H1 (cell line): ENCODE results near the gene TPSD1. TPM values are rescaled to one million over a fixed set of nuclear protein-coding genes. Genes with fewer than 3 reads are reported as not detected.

Source experiments
- CTCF ChIA-PET: fragments of 300-600 bp; sonication (Branson Sonifier 250); formaldehyde crosslinking; loops from one replicate; lab custom pipeline; 2021; ENCODE audit not compliant: partially characterized antibody; lab: Charles Lee
- POLR2A ChIA-PET: fragments of 300-600 bp; sonication (Branson Sonifier 250); formaldehyde crosslinking; loops from one replicate; lab custom pipeline; 2021; ENCODE audit warnings: inconsistent platforms; ENCODE audit not compliant: partially characterized antibody; lab: Charles Lee
- DNase-seq, 2 experiments: peaks; one replicate each; pipeline versions ENCODE4 v3.0.0 to v3.0.0-alpha.2; 2010 to 2022; ENCODE audit warnings: low spot score in 2 of 2, low read depth in 1 of 2, mixed read lengths in 1 of 2
- FAIRE-seq: peaks from 2 replicates; lab custom pipeline; 2011; peaks lifted over from hg19 to GRCh38; lab: Jason Lieb, UNC
- H2AFZ ChIP-seq: 2 replicates; pipeline ENCODE4 v1.8.1; 2012; ENCODE audit warnings: low read length, inconsistent platforms
- H2AK5ac ChIP-seq: 2 replicates; pipeline ENCODE4 v1.6.1; 2013; ENCODE audit warnings: low read depth, low read length
- H2BK120ac ChIP-seq: replicated peaks from 2 replicates; pipeline ENCODE3; 2013; ENCODE audit warnings: low read depth, low read length, inconsistent platforms
- H2BK12ac ChIP-seq: 2 replicates; pipeline ENCODE4 v1.6.1; 2013; ENCODE audit warnings: low read depth, low read length
- H2BK15ac ChIP-seq: 2 replicates; pipeline ENCODE4 v1.6.1; 2013; ENCODE audit warnings: low read length
- H2BK20ac ChIP-seq: 2 replicates; pipeline ENCODE4 v1.6.1; 2013; ENCODE audit warnings: low read length
- H2BK5ac ChIP-seq: 2 replicates; pipeline ENCODE4 v1.6.1; 2013; ENCODE audit warnings: low read depth, low read length
- H3K14ac ChIP-seq: 2 replicates; pipeline ENCODE4 v1.6.1; 2013; ENCODE audit warnings: inconsistent platforms; ENCODE audit not compliant: insufficient read length
- H3K18ac ChIP-seq: 2 replicates; pipeline ENCODE4 v1.6.1; 2013; ENCODE audit warnings: low read length; ENCODE audit errors: extremely low read depth
- H3K23ac ChIP-seq: 2 replicates; pipeline ENCODE4 v1.6.1; 2013; ENCODE audit warnings: inconsistent platforms; ENCODE audit not compliant: insufficient read length
- H3K23me2 ChIP-seq: 2 replicates; pipeline ENCODE4 v1.6.1; 2013; ENCODE audit warnings: low read depth, low read length
- H3K27ac ChIP-seq: 2 replicates; pipeline ENCODE4 v1.6.1; 2011; ENCODE audit warnings: low read depth, low read length, inconsistent platforms
- H3K27me3 ChIP-seq, 4 experiments: replicated peaks in 1 of 4; 1 replicate in 1 of 4; 2 replicates in 3 of 4; pipeline versions ENCODE4 v1.6.1 to v1.8.1; 2011 to 2013; ENCODE audit warnings: low read length in 3 of 4, mild to moderate bottlenecking in 3 of 4, inconsistent platforms in 2 of 4, mixed read lengths in 2 of 4, moderate library complexity in 1 of 4; ENCODE audit not compliant: control insufficient read depth in 3 of 4, insufficient read depth in 3 of 4; ENCODE audit errors: extremely low read depth in 1 of 4
- H3K36me3 ChIP-seq, 4 experiments: 2 replicates each; pipeline versions ENCODE4 v1.6.1 to v1.8.1; 2011 to 2013; ENCODE audit warnings: mild to moderate bottlenecking in 4 of 4, low read length in 3 of 4, moderate library complexity in 2 of 4, control low read depth in 1 of 4, inconsistent platforms in 1 of 4; ENCODE audit not compliant: insufficient read depth in 4 of 4, control insufficient read depth in 2 of 4
- H3K4ac ChIP-seq: replicated peaks from 2 replicates; pipeline ENCODE3; 2013; ENCODE audit warnings: low read length, low read depth, mixed read lengths, inconsistent platforms; ENCODE audit not compliant: insufficient read length
- H3K4me1 ChIP-seq, 4 experiments: replicated peaks in 1 of 4; 1 replicate in 1 of 4; 2 replicates in 3 of 4; pipeline versions ENCODE4 v1.6.1 to v1.8.1; 2011 to 2013; ENCODE audit warnings: low read length in 3 of 4, inconsistent platforms in 2 of 4, mixed read lengths in 1 of 4; ENCODE audit not compliant: insufficient read depth in 4 of 4, control insufficient read depth in 3 of 4
- H3K4me2 ChIP-seq, 2 experiments: 2 replicates each; pipeline versions ENCODE4 v1.6.1 to v1.8.1; 2011 to 2013; ENCODE audit warnings: low read depth in 2 of 2, low read length in 2 of 2, control low read depth in 1 of 2, inconsistent platforms in 1 of 2, mild to moderate bottlenecking in 1 of 2; ENCODE audit not compliant: insufficient read depth in 1 of 2
- H3K4me3 ChIP-seq, 4 experiments: fragments of 200-600, 300-600 bp in 1 of 4; sonication (generic), shearing (Covaris generic), sonication (Bioruptor Twin) in 1 of 4; 2 replicates each; pipeline versions ENCODE4 v1.5.1 to v1.8.1; 2011 to 2016; ENCODE audit warnings: low read length in 4 of 4, low read depth in 3 of 4, control low read depth in 2 of 4, inconsistent platforms in 2 of 4, mild to moderate bottlenecking in 2 of 4, mixed read lengths in 1 of 4, moderate library complexity in 1 of 4; ENCODE audit not compliant: insufficient read depth in 2 of 4; ENCODE audit errors: extremely low read depth in 1 of 4
- H3K56ac ChIP-seq: replicated peaks from 2 replicates; pipeline ENCODE3; 2013; ENCODE audit warnings: low read depth, mild to moderate bottlenecking, mixed read lengths, low read length, inconsistent platforms; ENCODE audit not compliant: insufficient read length
- H3K79me1 ChIP-seq: 2 replicates; pipeline ENCODE4 v1.6.1; 2013; ENCODE audit warnings: low read depth, low read length, control low read depth
- H3K79me2 ChIP-seq, 2 experiments: 2 replicates each; pipeline versions ENCODE4 v1.6.1 to v1.8.1; 2012 to 2013; ENCODE audit warnings: low read length in 2 of 2, mild to moderate bottlenecking in 2 of 2, inconsistent platforms in 1 of 2; ENCODE audit not compliant: insufficient read depth in 2 of 2, control insufficient read depth in 1 of 2
- H3K9ac ChIP-seq, 4 experiments: replicated peaks in 1 of 4; 1 replicate in 1 of 4; 2 replicates in 3 of 4; pipeline versions ENCODE4 v1.6.1 to v1.8.1; 2011 to 2013; ENCODE audit warnings: low read depth in 3 of 4, low read length in 3 of 4, control low read depth in 2 of 4, mild to moderate bottlenecking in 2 of 4, moderate library complexity in 2 of 4, inconsistent platforms in 1 of 4; ENCODE audit errors: extremely low read depth in 1 of 4
- H3K9me3 ChIP-seq, 2 experiments: 2 replicates each; pipeline versions ENCODE4 v1.6.1 to v1.8.1; 2012 to 2013; ENCODE audit warnings: mild to moderate bottlenecking in 2 of 2, moderate library complexity in 2 of 2, control low read depth in 1 of 2, inconsistent platforms in 1 of 2, low read depth in 1 of 2, low read length in 1 of 2, mixed read lengths in 1 of 2; ENCODE audit not compliant: insufficient read depth in 2 of 2
- H4K20me1 ChIP-seq, 2 experiments: replicated peaks in 1 of 2; 2 replicates each; pipeline versions ENCODE3 to v1.8.1; 2011 to 2013; ENCODE audit warnings: inconsistent platforms in 2 of 2, low read length in 2 of 2, mild to moderate bottlenecking in 1 of 2; ENCODE audit not compliant: insufficient read depth in 2 of 2, control insufficient read depth in 1 of 2
- H4K5ac ChIP-seq: 2 replicates; pipeline ENCODE4 v1.6.1; 2013; ENCODE audit warnings: low read length, low read depth, mixed read lengths, inconsistent platforms; ENCODE audit not compliant: insufficient read length
- H4K8ac ChIP-seq: 2 replicates; pipeline ENCODE4 v1.8.0; 2013; ENCODE audit warnings: mild to moderate bottlenecking, moderate library complexity, low read length, inconsistent platforms; ENCODE audit not compliant: insufficient read depth; ENCODE audit errors: extremely low read depth
- H4K91ac ChIP-seq: replicated peaks from 2 replicates; pipeline ENCODE3; 2013; ENCODE audit warnings: low read length, mixed read lengths, inconsistent platforms; ENCODE audit not compliant: insufficient read length
- ASH2L ChIP-seq: fragments of 200-600, 300-600 bp; sonication (generic); IDR thresholded peaks from one replicate; pipeline ENCODE4 v1.7.1; 2017; ENCODE audit warnings: low read length
- CBX8 ChIP-seq: fragments of 300-800, 300-1000 bp; sonication (generic); IDR thresholded peaks from 2 replicates; pipeline ENCODE4 v1.7.1; 2016; ENCODE audit warnings: low read depth, low read length, borderline replicate concordance
- CEBPB ChIP-seq: IDR thresholded peaks from 2 replicates; pipeline ENCODE4 v1.6.1; 2012; ENCODE audit warnings: low read depth, low read length
- EGR1 ChIP-seq: IDR thresholded peaks from 2 replicates; pipeline ENCODE4 v1.6.1; 2011; ENCODE audit warnings: low read depth, low read length, borderline replicate concordance
- TCF12 ChIP-seq: IDR thresholded peaks from 2 replicates; pipeline ENCODE4 v1.6.1; 2011; ENCODE audit warnings: low read depth, mild to moderate bottlenecking, low read length
- WGBS, 2 experiments: shearing (Covaris generic) in 1 of 2; methylation state at CpG; one replicate each; pipeline versions ENCODE4 v1.1.6 to v1.1.7; 2013 to 2015; ENCODE audit warnings: low lambda C conversion rate in 2 of 2, mixed read lengths in 2 of 2, inconsistent platforms in 1 of 2, low coverage in 1 of 2, missing lambda C conversion rate in 1 of 2; ENCODE audit not compliant: insufficient replicate concordance in 2 of 2, insufficient coverage in 1 of 2, insufficient read length in 1 of 2; ENCODE audit errors: extremely low coverage in 1 of 2, missing lambda C conversion rate in 1 of 2; 5-methylcytosine and 5-hydroxymethylcytosine counted together
- polyA plus RNA-seq, 7 experiments: library from polyadenylated mRNA; depleted of rRNA in 3 of 7; stranded (reverse) in 5 of 7; unstranded in 2 of 7; fragments of >200 nt in 5 of 7; fragments of 200-250 nt in 2 of 7; gene quantifications; 1 replicate in 5 of 7; 2 replicates in 1 of 7; 4 replicates in 1 of 7; pipeline versions ENCODE4 v1.2.1 to v1.2.3, GENCODE V29; 2011 to 2013; ENCODE audit warnings: missing spikeins in 2 of 7, mixed read lengths in 2 of 7
- total RNA-seq: library from RNA; stranded (reverse); fragmentation: NEBNext Ultra II Directional; extraction: Animal tissue kit (Norgen Biotek cat#: 25700); gene quantifications from 2 replicates; pipeline ENCODE4 v1.2.1, GENCODE V29; 2021

Gene TPSD1
- total and polyA plus RNA-seq, 2 of the 8 experiments (the other 6 are each of a cell fraction or from before 2014, with no cell fraction given) = 0.26 TPM; not detected in 1

GRCh38 chr16:1265826-1266225 lies 10.0 kb downstream of the TPSD1 start:
- no peak overlapping the region for H2BK12ac ChIP-seq
- H3K27me3 ChIP-seq = peaks cover 0 to 7% (median 3%) of the 10 kb centered on the region in 4 experiments; a peak in 3 of 7 replicates
- H3K79me2 ChIP-seq = no peaks in the 10 kb centered on the region
- H2BK5ac ChIP-seq = no peak overlapping the region
- H3K4me1 ChIP-seq = peaks cover 0 to 2% (median 0%) of the 10 kb centered on the region in 4 experiments; a peak in 1 of 7 replicates
- no peak overlapping the region for H4K8ac ChIP-seq
- H4K5ac ChIP-seq = no peak overlapping the region
- ChIA-PET CTCF (no interaction called here), POLR2A (interaction anchor here (1.0 kb wide), 1 partner anchor 10 kb away, joined by 3 read pairs; no protein-coding TSS in a partner anchor)
- no peak overlapping the region for H3K27ac ChIP-seq
- H4K91ac ChIP-seq = no peak overlapping the region
- no peak overlapping the region for H3K4me3 ChIP-seq
- FAIRE-seq (no peak), DNase-seq (no peak)
- H3K9ac ChIP-seq = no peak overlapping the region
- H2AFZ ChIP-seq = no peak overlapping the region
- H2BK15ac ChIP-seq = no peak overlapping the region
- H3K79me1 ChIP-seq = no peaks in the 10 kb centered on the region; the same call in 1 of the 2 replicates
- TF ChIP-seq EGR1 (no peak), CBX8 (no peak), TCF12 (no peak), CEBPB (no peak), ASH2L (no peak)
- no peak overlapping the region for H3K23ac ChIP-seq
- no peak overlapping the region for H3K4ac ChIP-seq
- H3K14ac ChIP-seq = no peak overlapping the region
- H3K56ac ChIP-seq = no peak overlapping the region
- H2BK120ac ChIP-seq = no peak overlapping the region
- H3K9me3 ChIP-seq = peaks cover 0 to 2% of the 10 kb centered on the region in 2 experiments; a peak in 2 of 4 replicates
- H2BK20ac ChIP-seq = no peak overlapping the region
- WGBS, 2 experiments = 86% methylated on average over 17 of the region's 19 CpGs; no CpG with 5 or more reads in 1 of the 2 experiments
- H3K4me2 ChIP-seq = no peak overlapping the region
- no peak overlapping the region for H2AK5ac ChIP-seq
- no peaks in the 10 kb centered on the region; a peak in 1 of 8 replicates for H3K36me3 ChIP-seq
- peaks cover 3% of the 10 kb centered on the region; the same call in 1 of the 2 replicates for H3K23me2 ChIP-seq
- H4K20me1 ChIP-seq = peaks cover 0 to 7% of the 10 kb centered on the region in 2 experiments
- H3K18ac ChIP-seq = no peak overlapping the region
